ENCODE measurements around the gene TMEM178B. TPM values are rescaled to one million over a fixed set of nuclear protein-coding genes. Genes with fewer than 3 reads are reported as not detected.
"Not testable (repeated sequence)": the region's sequence is repeated elsewhere in the genome, so short reads cannot be mapped to it uniquely, and the experiment has no call there.

The TMEM178B gene
- total RNA-seq, 1 donor, result 0.09 TPM

- H3K4me3 ChIP-seq (ENCODE audit: low read depth, low read length), result no peak overlapping the region
- no peak for DNase-seq (ENCODE audit: low read depth)
- TF ChIP-seq CTCF (IDR thresholded peaks at IDR 0.05; ENCODE audit: insufficient read depth, low read length), result no peak
Observed at GRCh38 chr7:141374425-141374824, 300.6 kb downstream of the TMEM178B start.

DNA sequence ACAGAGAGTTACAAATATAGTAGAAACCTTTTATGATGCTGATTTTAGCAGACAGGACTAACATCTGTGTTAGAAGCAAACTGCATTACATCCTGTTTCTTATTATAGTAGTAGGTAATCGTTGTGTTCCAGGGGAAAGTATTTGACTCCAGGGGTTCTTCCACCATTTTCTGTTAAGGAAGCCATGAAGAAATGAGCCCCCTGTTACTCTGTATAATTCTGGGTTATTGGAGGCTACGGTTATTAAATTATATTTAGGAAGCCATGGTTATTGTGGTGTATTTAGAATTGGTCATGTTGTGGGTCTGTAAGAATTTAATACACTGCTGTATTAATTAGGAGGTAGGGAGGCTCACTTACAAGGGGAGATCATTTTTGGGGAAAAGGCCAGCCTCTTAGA lies 301.6 kb downstream of the TMEM178B start:
- no peak for TF ChIP-seq CTCF (IDR thresholded peaks at IDR 0.05; ENCODE audit: insufficient read depth, low read length)
- H3K4me3 ChIP-seq (ENCODE audit: low read depth, low read length), result no peak overlapping the region
- DNase-seq (ENCODE audit: low read depth), result no peak

DNA sequence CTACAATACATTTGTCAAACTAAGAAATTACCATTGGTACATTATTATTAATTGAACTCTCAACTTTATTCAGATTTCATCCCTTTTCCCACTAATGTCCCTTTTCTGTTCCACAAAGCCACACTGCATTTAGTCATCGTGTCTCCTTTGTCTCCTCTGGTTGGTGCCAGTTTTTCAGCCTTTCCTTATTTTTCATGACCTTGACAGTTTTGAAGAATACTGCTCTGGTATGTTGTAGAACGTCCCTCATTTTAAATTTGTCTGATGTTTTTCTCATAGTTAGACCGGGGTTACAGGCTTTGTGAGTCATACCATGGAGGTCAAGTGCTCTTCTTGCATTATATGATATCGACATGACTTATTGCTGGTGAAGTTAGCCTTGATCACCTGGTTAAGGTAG lies 304.0 kb downstream of the TMEM178B start:
- DNase-seq (ENCODE audit: low read depth), result no peak
- H3K4me3 ChIP-seq (ENCODE audit: low read depth, low read length), result no peak overlapping the region
- no peak for TF ChIP-seq CTCF (IDR thresholded peaks at IDR 0.05; ENCODE audit: insufficient read depth, low read length)

DNA sequence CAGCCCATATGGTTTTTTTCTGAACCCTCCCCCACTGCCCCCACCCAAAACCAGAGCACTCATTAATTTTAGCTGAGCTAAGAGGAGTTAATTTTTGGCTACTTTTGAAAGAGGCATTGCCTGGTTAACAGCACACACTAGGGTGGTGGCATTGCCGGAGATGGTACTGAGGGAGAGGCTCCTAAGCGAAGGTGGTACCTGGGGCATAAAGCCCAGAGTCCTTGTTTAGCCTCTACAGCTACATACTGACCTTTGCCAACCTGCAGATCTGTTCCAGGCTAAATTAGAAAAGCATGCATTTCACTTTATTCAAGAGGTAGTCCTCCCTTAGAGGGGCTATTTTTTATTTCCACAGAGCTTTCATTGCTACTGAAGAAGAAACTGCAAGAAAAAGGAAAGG lies 304.5 kb downstream of the TMEM178B start:
- H3K4me3 ChIP-seq (ENCODE audit: low read depth, low read length), result no peak overlapping the region
- no peak for TF ChIP-seq CTCF (IDR thresholded peaks at IDR 0.05; ENCODE audit: insufficient read depth, low read length)
- DNase-seq (ENCODE audit: low read depth), result no peak

DNA sequence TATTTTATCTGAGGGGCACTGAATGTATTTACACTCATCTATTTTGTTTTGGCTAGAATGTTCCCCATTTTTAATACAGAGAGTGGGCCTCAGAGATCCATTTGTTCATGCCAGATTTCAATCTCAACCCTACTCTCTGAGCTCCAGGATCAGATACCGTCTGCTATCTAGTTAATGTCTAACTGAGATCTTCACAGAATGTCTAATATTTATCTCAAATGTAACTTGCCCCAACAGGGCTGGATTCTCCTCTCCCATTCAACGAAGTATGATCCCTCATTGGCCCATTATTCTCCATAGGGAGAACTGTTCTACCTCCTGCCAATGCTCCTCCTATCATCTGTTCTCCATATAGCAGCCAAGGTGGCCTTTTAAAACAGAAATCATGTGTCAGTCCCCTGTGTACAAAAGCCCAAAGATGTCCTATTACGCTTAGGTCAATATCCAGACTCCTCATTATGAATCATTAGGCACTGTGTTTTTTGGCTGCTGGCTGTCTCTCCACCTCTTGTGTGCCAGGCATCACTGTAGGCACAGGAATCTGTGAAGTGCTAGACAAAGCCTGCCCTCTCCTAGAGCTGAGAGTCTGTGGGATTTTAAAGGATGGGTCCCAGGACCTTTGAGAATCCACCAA lies 308.0 kb downstream of the TMEM178B start:
- no peak for TF ChIP-seq CTCF (IDR thresholded peaks at IDR 0.05; ENCODE audit: insufficient read depth, low read length)
- no peak for DNase-seq (ENCODE audit: low read depth)
- H3K4me3 ChIP-seq (ENCODE audit: low read depth, low read length), result no peak overlapping the region

DNA sequence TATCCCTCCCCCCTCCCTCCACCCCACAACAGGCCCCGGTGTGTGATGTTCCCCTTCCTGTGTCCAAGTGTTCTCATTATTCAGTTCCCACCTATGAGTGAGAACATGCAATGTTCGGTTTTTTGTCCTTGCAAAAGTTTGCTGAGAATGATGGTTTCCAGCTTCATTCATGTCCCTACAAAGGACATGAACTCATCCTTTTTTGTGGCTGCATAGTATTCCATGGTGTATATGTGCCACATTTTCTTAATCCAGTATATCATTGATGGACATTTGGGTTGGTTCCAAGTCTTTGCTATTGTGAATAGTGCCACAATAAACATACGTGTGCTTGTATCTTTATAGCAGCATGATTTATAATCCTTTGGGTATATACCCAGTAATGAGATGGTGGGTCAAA lies 309.5 kb downstream of the TMEM178B start:
- H3K4me3 ChIP-seq (ENCODE audit: low read depth, low read length); DNase-seq (ENCODE audit: low read depth): not testable (repeated sequence)

GRCh38 chr7:141386881-141387280 lies 313.0 kb downstream of the TMEM178B start:
- TF ChIP-seq CTCF (IDR thresholded peaks at IDR 0.05; ENCODE audit: insufficient read depth, low read length), result no peak

More at GRCh38 chr7:141386881-141387280, 313.0 kb downstream of the TMEM178B start:
- DNase-seq (ENCODE audit: low read depth), result no peak
- H3K4me3 ChIP-seq (ENCODE audit: low read depth, low read length), result no peak overlapping the region

All from fibroblast of the aortic adventitia (primary cell).